ENCODE measurements around the gene WDR1.

Gene WDR1

GRCh38 chr4:10104211-10104990 is 12.2 kb downstream of the WDR1 start:
- TF ChIP-seq ZNF274 (IDR thresholded peaks at IDR 0.05; ENCODE audit: low read depth, low read length), result no peak

DNA sequence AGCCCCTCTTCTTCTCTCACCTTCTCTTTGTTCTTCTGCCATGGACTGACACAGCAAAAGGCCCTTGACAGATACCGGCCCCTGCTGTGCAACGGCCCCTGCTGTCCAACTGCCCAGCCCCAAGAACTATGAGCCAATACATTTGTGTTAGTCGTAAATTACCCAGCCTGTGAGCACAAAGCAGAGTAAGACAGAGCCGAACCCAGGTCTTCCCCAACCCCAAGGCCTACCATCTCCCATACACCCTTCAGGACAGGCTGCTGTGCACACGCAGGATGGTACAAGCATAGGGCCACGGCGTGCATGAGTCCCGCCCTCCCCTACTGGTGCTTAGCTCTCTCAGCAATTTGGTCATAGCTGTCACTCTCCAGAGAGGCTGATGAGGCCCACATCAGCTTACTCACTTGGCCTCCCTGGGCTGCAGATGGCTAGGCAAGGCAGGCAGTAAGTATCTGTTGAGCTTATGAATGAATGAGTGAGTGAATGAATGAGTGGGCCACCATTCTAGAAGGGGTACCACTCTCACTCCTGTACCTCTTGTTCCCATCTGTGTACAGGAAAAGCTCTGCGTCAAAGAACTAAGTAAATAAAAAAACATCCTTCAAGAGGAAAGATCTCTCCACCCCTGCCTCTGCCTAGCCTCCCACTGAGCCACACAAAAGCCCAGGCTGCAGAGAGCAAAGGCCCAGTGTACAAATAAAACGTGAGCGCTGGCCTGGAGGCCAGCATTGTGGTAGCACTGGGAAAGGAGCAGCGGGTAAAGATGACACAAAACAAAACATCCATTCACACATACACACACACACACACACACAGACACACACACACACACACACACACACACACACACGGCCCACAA is 13.9 kb downstream of the WDR1 start:
- no peak for TF ChIP-seq ZNF274 (IDR thresholded peaks at IDR 0.05; ENCODE audit: low read depth, low read length)
- H3K4me3 ChIP-seq (ENCODE audit: low read length), result no peak overlapping the region

More at GRCh38 chr4:10104211-10104990, 12.2 kb downstream of the WDR1 start:
- H3K4me3 ChIP-seq (ENCODE audit: low read length), result no peak overlapping the region

DNA sequence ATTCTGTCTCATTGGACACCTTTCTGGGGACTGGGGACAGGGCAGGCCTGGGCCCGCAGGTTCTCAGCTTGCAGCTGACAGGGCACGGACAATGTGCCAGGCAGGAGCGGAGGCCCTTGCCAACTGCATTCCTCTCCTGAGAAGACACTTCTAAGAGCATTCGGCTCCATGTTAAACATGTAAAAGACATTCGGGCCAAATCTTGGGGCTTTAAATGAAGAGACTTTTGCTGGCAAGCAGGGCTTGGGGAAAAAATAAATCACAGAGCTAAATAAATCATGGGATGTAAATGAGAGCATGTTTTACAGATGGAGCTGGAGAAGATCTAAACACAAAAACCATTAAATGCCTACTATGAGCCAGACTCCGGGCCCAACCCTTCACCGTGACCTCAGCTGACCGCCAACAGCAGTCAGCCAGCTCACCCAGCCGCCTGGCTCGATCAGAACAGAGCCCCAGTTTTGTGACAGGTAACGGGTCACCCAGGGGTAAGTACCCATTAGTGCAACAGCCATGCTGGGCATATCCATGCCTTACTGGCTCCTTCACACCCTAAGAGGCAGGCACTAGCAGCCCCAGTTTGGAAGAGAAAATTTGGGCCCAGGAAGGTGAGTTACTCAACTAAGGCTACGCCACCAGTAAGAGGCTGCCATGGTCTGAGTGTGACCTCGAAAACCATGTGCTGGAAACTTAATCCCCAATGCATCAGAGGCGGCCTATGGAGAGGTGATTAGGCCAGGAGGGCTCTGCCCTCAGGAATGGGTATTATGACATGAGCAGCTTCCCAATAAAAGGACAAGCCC is 14.7 kb downstream of the WDR1 start:
- no peak for TF ChIP-seq ZNF274 (IDR thresholded peaks at IDR 0.05; ENCODE audit: low read depth, low read length)
- H3K4me3 ChIP-seq (ENCODE audit: low read length), result no peak overlapping the region

DNA sequence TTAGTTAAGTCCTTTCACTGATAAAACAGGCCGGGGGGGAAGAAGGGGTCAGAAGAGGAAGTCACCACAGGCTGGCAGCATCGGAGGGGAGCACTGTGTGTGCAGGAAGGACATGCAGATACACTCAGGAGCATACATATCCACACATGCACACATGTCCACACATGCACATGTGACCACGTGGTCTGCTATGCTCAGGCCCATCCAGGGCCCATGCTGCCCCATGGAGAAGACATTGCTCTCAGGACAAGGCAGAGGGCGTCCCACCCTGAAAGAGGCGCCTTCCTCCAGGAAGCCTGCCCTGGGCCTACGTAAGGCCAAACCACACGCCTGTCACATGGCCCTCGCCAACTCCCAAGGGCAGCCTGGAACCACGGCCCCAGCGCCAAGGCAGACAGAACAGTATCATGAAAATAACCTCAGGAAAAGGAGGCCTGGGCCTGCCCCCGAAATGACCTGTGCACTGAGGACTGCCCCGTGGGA is 15.8 kb downstream of the WDR1 start:
- H3K4me3 ChIP-seq (ENCODE audit: low read length), result no peak overlapping the region
- no peak for TF ChIP-seq ZNF274 (IDR thresholded peaks at IDR 0.05; ENCODE audit: low read depth, low read length)

GRCh38 chr4:10099499-10100325 is 16.9 kb downstream of the WDR1 start:
- H3K4me3 ChIP-seq (ENCODE audit: low read length), result no peak overlapping the region
- TF ChIP-seq ZNF274 (IDR thresholded peaks at IDR 0.05; ENCODE audit: low read depth, low read length), result no peak

- TF ChIP-seq ZNF274 (IDR thresholded peaks at IDR 0.05; ENCODE audit: low read depth, low read length), result no peak
- no peak overlapping the region for H3K4me3 ChIP-seq (ENCODE audit: low read length)
Observed at GRCh38 chr4:10098780-10099160, 17.8 kb downstream of the WDR1 start.

DNA sequence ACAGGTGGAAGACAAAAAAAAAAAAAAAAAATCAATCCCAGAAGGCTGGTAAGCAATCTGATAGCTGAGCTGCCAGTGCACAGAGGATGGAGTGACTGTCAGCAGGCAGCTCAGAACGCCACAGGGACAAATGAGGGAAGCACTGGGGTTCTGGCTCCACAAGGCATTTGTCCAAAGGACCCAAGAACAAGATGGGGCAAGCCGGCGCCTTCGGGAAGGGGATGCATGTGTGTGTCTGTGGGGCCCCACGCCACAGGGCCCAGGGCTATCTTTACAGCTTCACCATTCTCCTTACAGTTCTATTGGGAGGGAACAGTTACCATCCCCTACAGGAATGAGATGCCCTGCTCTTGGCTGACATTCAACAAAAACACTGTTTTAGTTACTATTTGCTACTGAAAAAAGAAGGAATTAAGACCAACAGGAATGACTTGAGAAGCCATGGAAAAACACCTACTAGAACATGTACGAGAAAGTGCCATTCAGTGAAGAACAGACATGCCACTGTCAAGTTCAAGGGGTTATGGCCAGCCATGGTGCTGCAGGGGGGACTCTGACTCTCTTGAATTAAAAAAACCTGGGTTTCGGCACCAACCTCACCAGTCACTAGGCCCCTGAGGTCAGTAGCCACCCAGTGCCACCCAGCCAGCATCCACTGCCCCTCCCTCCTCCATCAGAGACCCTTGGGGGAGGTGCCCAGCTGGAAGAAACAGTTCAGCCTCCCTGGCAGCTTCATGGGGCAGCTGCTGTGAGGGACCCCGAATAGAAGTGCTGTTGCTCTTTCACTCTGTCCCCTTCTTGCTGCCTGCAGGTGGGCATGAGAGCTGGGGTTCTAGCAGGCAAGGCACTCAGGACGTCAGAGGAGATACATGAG is 18.5 kb downstream of the WDR1 start:
- TF ChIP-seq ZNF274 (IDR thresholded peaks at IDR 0.05; ENCODE audit: low read depth, low read length), result no peak

DNA sequence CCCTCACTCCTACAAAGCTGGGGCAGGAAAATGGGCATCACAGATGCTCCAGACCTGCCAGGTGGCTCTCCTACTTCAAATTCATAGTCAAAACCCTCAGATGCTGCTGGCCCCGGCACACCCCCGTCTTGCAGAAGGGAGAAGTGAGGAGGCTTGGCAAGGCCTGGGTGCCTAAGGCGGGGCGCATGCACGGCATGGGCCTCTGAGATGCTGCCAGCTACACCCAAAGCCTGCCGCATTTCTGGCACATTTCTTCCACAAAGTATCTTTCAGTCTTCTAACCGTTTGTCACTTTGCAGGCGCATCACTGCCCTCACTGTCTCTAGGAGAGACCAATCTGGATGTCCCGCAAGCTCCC is 19.6 kb downstream of the WDR1 start:
- no peak overlapping the region for H3K4me3 ChIP-seq (ENCODE audit: low read length)
- no peak for TF ChIP-seq ZNF274 (IDR thresholded peaks at IDR 0.05; ENCODE audit: low read depth, low read length)

More for the DNA sequence above, 18.5 kb downstream of the WDR1 start:
- no peak overlapping the region for H3K4me3 ChIP-seq (ENCODE audit: low read length)

DNA sequence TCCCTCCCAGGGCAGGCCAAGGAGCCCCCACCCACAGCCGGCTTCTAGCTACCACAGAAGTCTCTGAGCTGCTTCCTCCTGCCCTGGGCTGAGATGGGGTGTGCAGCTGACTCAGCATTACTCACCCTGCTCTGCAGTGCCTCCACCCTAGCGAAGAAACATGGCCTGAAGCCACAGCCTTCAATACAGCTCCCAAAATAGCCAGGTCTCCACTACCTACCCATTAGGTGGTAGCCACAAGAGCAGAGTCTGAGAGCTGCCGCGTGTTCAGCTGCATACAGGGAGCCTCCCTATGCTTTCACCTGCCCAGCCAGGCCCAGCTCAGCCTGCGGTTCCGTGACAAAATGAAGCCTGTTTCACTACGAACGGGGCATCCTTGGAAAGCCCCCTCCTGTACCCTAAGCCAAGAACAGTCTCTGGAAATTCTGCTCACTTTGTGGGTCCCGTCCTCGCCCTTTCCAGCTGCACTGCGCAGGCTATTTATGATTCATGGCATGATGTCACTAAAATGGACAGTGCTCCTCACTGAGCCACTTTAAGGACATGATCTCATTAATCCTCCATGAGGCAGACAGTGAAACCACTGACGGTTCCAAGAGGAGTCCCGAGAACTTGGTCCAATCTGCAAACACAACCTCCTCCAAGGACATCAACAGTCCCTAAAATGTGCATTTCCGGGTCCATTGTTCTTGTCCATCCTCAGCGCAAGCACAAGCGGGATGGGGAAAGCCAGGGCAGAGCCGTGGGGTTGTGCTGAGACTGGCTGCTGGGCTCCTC is 20.2 kb downstream of the WDR1 start:
- TF ChIP-seq ZNF274 (IDR thresholded peaks at IDR 0.05; ENCODE audit: low read depth, low read length), result no peak
- H3K4me3 ChIP-seq (ENCODE audit: low read length), result no peak overlapping the region

- no peak overlapping the region for H3K4me3 ChIP-seq (ENCODE audit: low read length)
- TF ChIP-seq ZNF274 (IDR thresholded peaks at IDR 0.05; ENCODE audit: low read depth, low read length), result no peak
Observed at GRCh38 chr4:10095296-10095991, 21.2 kb downstream of the WDR1 start.

DNA sequence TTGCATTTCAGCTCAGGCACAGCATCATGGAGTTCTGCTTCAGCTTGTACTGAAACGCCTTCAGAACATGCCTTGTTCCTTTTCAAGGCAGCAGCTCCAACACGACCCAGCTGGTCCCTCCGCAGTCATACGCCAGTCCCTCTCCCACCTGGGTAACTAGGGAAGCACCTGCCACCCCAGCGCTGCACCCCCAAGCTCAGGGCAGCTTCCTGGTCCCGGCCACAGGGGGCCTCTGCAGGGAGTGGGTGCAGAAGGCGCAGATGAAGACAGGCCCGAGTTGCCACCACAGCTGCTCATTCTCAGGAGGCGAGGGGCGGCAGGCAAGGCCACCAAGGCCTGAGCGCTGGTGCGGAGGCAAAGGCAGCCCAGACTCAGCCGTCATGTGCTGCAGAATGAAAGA is 21.8 kb downstream of the WDR1 start:
- no peak overlapping the region for H3K4me3 ChIP-seq (ENCODE audit: low read length)

More for the DNA sequence above, 21.8 kb downstream of the WDR1 start:
- no peak for TF ChIP-seq ZNF274 (IDR thresholded peaks at IDR 0.05; ENCODE audit: low read depth, low read length)
